HG03520 (cell line): ENCODE measurements around the gene ZNF136.
A peak's percentile ranks its signal among the peaks of the same experiment; 100 is the strongest.

Experiments used
- ATAC-seq: cut with Tn5 transposase; IDR thresholded peaks from one replicate; pipeline ENCODE4 v1.9.1; 2021; ENCODE audit warnings: mild to moderate bottlenecking, moderate library complexity; ENCODE audit not compliant: unreplicated experiment

ZNF136 gene

DNA sequence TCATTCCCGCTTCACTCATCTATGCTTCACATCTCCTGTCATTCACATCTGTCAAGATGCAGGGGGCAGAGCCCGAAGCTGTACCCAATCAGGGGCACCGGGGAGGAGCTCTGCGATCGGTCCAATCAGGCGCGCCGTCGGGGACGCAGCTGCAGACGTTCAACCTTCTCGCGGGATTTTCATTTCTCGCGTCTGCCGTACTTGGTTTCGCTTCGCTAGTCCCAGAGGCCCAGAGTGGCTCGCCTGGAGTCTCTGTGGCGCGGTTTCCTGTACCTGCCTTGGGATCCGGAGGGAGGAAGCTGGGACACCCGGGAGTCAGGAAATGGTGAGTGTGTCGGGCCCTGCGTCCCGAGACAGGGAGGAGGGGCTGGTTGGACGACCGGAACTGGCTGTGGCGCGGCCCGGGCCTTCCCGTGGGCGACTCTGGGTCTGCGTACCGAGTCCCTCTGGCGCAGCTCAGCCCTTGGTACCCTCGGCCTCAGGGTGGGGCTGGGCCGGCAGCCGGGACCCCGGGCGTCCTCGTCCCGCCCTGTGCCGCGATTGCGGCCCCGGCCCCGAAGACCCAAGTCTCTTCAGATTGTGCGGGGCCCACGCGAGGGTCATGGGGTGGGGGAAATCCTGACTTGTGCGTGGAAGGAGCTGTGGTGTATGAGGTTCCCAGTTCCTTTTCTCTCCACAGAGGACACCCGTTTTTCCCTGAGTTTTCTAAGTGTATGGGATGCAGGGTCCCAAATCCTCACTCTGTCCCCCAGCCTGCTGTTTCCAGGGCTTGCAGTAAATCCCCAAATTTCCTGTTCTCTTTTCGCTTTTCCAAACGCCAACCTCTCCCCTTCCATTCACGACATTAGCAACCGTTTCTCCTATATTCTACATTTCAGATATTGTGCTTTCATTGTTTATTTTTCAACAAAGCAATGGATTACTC, at the start of gene ZNF136:
Gene ZNF136, plus strand, starts transcription at position 215 of the 925 bp plus-strand sequence. Its CDS starts 108 bp downstream, at position 323.
- ATAC-seq, result peak; percentile 88

DNA sequence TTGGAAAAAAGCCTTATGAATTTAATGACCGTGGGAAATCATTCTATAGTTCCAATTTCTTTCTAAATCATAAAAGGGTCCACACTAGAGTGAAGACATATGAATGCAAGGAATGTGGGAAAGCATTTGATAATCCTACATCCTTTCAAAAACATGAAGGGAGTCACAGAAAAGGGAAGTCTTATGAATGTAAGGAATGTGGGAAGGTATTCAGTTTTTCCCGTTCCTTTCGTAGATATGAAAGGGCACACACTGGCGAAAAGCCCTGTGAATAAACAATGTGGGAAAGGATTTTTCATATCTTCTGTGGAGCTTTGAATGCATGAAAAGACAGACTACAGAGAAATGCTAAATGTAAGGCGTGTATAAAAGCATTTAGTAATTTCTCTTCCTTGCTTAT, 49.8 kb upstream of the ZNF136 start:
- no peak for ATAC-seq

DNA sequence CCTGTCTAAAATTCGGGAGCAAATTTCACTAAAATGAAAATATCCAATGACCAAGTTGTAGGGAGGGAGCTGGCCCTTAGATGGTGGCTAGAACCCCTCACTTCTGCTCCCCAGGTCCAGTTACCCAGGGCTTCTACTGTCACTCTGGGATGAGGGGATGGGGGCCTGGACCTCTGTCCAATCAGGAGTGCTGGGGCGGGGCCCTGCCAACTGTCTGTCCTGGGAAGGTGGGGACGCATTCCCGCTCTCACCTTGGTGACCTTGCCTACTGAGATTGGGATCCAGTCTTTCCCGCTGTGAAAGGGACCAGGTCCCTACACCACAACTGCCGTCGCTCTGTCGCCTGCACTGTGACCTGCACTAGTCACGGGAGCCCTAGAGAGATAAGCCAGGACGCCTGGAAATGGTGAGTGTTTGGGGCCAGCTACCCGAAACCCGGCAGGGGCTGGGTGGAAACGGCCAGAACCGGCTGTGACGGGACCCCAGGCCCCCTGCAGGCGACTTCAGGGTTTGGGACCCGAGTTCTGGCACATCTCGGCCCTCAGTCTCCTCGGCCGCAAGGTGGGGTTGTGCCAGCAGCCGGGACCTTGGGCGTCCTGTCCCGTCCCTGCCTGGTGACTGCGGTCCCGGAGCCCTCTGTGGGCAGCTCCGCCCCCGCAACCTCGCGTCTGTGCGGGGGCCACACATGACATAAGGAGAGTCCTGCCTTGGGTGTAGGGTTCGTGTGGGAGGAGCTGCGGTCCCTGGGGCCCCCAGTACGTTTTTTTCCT, 45.5 kb upstream of the ZNF136 start:
- no peak for ATAC-seq

DNA sequence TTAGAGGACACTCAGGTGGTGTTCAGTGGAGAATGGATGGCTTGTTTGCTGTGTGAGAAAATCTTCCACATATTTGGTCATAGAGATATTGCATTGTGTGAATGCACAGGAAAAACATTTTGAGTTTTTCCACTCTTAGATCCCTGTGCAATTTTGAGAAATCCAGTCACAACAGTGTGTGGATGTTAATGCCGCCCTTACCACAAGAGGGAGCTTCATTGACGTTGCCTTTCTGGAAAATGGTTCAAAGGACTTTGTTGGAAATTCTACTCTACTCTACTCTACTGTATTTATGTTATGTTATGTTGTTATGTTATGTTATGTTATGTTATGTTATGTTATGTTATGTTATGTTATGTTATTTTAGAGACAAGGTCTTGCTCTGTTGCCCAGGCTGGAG, 36.2 kb upstream of the ZNF136 start:
- ATAC-seq, result no peak

DNA sequence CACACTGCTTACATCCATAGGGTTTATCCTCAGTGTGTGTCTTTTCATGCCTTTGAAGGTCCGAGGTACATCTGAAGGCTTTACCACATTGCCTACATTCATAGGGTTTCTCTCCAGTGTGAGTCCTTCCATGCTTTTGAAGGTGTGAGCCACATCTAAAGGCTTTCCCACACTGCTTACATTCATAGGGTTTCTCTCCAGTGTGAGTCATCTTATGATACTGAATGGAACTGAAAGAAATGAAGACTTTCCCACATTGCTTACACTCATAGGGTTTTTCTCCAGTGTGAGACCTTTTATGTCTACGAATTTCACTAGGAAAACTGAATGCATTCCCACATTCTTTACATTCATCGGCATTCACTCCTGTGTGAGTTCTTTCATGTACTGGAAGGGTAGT, 29.8 kb upstream of the ZNF136 start:
- ATAC-seq, result no peak

DNA sequence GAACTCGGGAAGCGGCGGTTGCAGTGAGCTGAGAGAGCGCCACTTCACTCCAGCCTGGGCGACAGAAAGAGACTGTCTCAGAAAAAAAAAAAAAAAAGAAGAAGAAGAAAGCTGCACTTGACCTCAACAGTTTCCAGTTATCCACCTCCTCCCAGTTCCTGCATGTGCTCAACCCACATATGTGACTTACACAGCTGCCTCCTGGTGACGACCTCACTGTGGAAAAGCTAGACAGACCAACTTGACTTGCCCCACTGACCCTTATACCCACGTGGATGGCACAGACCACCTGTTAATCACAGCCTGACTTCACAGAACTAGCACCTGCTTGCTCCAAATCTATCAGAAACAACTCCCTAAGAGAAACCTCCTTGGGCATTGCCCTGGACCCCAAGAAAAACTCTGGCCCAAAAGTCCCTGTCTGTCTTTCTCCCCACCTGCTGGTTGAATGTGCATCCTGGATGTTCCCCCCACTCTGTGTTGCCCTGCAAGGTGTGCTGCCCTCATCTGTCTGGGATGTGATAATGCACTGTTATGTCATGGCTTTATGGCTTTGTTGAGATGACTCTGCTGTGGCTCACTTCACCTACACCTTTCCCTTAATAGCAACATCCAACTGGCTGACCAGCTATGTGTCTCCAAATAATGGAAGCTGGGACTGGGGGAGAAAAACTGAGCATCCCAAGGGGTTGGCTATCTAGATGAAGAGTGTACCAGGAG, 25.5 kb upstream of the ZNF136 start:
- no peak for ATAC-seq

DNA sequence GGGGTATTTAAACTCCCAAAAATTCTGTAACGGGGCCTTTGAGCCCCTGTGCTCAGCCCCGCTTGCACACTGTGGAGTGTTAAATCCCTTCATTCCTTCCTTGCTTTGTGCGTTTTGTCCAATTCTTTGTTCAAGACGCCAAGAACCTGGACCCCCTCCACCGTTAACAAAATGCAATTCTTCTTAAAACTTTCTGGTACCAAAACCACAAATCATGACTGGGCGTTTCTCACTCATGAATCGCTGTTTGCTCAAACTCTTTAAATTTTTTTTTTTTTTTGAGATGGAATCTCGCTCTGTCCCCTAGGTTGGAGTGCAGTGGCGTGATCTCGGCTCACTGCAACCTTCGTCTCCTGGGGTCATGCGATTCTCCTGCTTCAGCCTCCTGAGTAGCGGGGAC, 23.6 kb upstream of the ZNF136 start:
- ATAC-seq, result no peak

DNA sequence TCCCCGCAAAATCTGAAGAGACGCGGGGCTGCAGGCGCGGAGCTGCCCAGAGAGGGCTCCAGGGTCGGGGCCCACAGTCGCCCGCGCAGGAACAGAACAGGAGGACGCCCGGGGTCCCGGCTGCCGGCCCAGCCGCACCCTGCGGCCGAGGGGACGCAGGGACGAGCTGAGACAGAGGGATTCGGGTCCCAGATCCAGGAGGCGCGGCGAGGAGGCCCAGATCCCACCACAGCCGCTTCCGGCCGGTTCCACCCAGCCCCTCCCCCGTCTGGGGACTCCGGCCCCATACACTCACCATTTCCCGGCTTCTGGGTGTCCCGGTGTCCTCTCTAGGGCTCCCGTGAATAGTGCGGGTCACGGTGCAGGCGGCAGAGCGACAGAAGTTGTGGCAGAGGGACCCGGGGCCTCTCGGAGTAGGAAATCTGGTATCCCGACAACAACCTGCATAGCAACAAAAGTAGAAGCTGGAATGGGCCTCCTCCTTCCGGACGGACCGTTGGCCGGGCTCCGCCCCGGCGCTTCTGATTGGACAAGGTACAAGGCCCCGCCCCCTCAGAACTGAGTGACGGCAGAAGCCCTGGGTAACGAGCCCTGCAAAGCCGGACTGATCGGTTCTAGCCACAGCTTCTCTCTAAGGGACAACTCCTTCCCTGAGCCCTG, 22.9 kb upstream of the ZNF136 start, which contains the start of gene ZNF20:
Gene ZNF20, minus strand, starts transcription at position 466 of the 660 bp plus-strand sequence. Its CDS starts 168 bp downstream, at position 298.
- peak; percentile 78 for ATAC-seq

DNA sequence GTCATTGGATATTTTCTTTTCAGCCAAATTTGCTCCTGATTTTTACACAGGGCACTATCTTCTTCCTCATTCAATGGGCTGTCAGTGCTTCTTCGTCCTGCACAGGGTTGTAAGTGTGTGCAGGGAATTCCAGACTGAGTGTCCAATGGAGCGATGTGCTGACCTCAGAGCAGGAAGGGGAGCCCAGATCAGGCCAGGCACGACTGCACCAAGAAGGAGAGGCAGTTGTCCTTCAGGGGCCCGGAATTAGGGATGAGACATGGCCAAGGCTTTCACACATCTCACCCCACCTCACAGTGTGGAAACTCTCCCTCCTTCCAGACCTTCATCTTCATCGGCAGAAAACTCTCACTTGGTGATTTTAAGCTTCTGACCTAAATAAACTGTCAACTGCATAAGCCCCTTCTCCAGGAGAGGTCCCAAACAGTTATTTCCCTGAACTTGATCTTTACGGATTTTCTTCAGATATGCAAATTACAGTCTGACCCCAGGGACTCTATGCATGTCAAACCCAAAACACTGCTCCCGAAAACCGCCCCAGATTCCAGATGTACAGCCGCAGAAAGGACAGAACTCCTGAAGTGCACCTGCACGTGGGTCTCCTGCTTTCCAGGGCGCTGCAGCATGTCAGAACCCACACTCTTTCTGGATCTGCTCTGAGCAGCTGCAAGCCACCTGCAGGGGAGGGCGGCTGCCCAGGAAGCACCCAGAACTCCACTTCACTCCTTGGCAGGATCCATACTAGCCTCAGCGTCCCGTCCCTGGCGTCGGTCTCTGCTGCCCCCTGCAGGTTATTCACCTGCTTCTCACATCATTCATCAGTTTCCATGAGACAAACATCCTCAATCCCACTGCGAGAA, 22.1 kb upstream of the ZNF136 start:
- ATAC-seq, result peak; percentile 55

DNA sequence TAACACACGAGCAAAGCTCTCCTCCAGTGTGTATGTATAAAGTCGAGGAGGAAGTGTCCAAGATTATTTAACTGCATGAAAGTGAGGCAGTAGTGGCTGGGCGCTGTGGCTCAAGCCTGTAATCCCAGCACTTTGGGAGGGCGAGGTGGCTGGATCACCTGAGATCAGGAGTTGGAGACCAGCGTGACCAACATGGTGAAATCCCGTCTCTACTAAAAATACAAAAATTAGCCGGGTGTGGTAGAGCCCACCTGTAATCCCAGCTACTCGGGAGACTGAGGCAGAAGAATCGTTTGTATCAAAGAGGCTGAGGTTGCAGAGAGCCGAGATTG, 21.5 kb upstream of the ZNF136 start:
- no peak for ATAC-seq

DNA sequence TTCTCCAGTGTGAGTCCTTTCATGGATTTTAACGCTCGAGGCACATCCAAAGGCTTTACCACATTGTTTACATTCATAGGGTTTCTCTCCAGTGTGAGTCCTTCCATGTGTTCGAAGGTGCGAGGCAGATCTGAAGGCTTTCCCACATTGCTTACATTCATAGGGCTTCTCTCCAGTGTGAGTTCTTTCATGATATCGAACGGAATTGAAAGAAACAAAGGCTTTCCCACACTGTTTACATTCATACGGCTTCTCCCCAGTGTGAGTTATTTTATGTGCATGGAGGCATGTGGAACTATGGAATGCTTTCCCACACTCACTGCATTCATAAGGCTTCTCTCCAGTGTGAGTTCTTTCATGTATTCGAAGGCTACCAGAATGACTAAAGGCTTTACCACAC, 17.5 kb upstream of the ZNF136 start:
- no peak for ATAC-seq

DNA sequence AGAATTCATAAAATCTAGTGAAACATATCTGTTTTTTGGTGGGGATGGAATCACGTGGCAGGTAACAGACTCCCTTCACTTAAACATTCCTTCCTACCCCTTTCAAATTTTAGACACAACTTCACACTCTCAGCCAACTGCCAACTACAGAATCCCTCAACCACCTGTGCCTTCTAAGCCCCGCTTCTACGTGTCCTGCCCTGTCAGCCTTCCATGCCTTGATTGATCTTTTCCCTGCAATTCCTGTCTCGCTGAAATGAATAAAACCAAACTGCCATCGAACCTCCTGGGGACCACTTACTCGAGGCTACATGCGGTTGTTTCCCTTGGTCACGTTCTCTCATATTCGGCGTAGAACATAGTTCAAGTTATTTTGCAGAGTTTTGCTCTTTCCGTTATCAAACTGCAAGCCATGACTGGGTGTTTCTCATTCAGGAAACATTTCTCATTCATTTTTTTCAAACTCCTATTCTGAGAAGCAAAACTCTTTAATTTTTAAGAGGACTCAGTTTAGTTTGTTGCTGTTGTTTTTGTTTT, 7.5 kb upstream of the ZNF136 start:
- ATAC-seq, result no peak

DNA sequence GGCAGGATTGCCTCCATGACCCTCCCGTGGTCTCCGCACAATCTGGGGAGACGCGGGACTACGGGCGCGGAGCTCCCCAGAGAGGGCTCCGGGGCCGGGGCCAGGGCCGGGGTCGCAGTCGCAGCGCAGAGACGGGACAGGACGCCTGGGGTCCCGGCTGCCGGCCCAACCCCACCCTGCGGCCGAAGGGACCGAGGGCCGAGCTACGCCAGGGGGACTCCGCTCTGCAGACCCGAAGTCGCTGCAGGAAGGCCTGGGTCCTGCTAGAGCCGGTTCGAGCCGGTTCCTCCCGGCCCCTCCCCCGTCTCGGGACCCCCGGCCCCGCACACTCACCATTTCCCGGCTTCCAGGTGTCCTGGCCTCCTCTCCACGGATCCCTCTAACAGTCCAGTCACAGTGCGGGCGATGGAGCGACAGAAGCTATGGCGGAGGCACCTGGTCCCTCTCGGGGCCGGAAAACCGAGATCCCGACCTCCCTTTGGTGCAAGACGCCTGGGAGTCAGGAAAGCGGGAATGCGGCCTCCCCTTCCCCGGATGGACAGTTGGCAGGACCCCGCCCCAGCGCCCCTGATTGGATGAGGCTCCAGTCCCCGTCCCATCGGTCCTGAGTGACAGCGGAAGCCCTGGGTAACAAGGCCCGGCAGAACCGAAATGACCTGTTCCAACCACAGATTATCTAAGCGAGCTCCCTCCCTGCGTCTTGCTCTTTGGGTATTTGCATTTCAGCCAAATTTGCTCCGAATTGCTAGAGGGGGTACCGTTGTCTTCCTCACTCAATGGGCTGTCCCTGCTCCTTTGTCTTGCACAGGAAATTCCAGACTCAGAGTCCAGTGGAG, 6.5 kb upstream of the ZNF136 start, which contains the start of gene ZNF625:
Gene ZNF625, minus strand, starts transcription at position 512 of the 836 bp plus-strand sequence. Its CDS starts 176 bp downstream, at position 336.
- no peak for ATAC-seq

DNA sequence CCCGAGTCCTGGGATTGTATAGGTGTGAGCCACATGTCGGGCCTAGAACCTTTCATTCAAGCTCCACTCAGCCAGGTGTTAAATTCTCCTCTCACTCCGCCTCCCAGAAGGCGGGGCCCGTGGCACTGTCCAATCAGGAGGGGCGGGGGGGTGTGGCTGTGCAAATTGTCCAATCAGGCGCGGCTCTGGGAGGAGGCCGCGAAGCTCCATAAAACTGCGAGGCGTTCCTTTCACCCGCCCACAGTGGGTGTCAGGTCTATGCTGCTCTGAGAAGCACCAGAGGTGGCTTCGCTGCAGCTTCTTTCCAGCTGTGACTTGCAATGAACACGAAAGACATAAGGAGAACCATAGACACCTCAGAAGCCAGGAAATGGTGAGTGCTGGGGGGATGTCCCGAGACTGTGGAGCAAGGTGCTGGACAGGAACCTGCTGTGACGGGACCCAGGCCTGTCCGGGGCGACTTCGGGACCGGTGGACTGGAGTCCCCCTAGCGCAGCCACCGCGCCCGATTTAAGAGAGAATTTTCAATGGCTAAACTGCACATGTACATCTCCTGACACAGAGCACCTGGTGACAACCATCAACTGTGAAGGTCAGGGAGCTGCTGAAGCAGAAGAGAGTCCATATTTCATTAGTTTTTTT, 3.0 kb upstream of the ZNF136 start:
- no peak for ATAC-seq

DNA sequence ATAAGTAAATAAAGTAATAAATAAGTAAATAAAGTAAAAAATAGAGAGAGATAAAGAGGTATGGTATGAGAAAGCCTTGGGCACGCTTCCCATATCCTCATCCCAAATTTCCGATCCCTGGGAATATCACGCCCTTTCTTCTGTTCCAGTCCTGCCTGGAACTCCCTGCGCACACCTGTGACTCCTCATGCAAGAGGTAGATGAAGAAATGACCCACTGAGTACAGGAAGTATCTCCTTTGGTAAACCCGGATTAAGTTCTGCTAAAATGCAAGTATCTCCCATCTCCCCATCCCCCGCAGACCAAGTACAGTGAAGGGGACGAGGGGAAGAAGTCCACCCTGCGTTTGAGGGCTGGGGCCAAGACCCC, 399 bp upstream of the ZNF136 start:
- no peak for ATAC-seq

DNA sequence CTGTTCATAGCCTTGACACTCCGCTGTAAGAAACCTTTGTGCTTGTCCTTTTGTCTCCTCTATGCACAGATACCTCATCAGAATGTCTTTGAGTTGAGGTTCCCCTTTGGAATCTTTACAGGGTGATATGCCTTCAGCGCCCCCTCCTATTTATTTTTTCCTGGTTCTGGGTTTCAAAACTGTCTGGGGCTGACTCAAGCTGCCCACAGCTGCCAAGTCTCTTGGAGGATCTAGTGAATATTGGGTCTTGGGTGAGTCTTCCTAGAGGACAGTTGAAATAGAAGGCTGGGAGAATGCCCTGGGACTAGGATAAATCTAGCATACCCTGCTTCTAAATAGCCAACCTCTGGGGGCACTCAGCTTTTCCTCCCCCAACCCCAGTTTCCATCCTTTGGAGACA, 930 bp downstream of the ZNF136 start:
- no peak for ATAC-seq

DNA sequence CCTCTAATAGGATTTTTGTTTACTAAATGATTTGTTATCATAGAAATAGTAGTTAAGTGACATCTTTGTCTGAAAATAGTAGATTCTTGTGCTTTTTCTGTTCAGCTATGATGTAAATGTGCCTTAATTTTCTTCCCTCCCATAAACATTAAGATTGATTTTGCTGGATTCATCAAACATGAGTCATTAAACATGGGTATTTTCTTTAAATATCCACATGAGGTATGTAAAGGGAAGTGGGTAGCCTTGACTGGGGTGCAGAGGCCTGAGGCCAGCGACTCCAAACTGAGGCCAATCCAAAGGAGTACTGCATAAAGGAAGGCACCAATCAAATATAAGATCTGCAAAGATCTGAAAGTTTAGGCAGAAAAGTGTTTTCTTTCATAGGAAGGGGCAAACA, 3.7 kb downstream of the ZNF136 start:
- no peak for ATAC-seq

DNA sequence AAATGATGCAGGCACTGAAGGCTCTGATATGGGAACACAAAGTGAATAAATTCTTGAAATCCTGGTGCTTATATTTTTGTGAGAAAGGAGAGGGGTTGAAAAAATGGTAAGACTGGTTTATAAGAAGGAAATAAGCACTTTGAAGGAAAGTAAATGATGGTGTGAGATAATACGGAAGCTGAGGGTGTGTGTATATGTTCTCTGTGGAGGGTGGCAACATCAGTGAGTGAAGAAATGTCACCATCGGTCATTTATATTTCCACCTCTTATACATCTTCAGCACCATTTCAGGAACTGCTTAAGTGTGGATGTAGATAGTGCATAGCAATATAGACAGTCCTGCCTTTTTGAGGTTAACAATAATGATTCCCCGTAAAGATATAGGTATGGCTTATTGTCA, 17.5 kb downstream of the ZNF136 start:
- ATAC-seq, result no peak
